GM19240 (cell line): ENCODE data around the gene RAB3GAP2.
"Not testable (repeated sequence)": the region's sequence is repeated elsewhere in the genome, so short reads cannot be mapped to it uniquely, and the experiment has no call there.

Source experiments
- DNase-seq: peaks from one replicate; pipeline ENCODE4 v3.0.0; 2011; ENCODE audit warnings: low spot score; ENCODE audit not compliant: insufficient read length

RAB3GAP2 gene

DNA sequence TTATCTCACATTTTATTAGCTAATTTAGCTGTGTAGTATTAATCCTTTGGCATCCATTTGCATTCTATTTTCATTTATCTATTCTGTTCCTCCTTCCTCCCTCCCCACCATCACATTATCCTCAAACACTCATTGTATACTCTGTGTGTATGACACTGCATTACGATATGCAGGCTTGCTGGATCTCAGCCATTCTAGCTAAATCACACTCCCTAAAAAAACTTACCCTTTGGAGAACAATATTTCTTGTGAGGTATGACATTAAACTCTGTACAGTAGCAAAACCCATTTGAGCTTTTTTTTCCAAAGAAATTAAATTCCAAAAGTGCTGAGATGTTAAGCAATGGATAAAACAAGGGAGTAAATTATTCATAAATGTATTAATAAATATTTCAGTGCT is 11.4 kb upstream of the RAB3GAP2 start:
- DNase-seq: no peak

- DNase-seq: no peak
Observed at GRCh38 chr1:220281159-220281574, 8.9 kb upstream of the RAB3GAP2 start.

DNA sequence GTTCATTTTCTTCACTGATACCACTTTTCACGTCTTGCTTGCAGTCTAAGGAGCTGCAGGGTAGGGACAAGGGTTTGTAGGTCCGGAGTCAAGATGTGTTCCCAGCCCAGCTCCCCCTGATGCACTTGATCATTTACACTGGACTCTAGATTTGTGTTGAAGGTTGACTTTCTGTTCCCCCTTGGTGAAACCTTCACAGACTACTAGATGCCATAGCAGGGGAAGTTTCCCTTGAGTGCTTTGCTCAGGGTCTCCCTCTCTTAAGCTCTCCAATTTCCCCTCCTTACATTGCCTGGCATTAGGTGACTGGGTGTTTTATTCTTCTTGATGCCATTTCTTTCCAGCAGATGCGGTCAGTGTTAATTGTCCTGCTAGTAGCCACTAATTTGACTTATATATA is 8.0 kb upstream of the RAB3GAP2 start:
- no peak for DNase-seq

- no peak for DNase-seq
Observed at GRCh38 chr1:220278991-220279390, 6.7 kb upstream of the RAB3GAP2 start.

- no peak for DNase-seq
Observed at GRCh38 chr1:220275430-220275829, 3.2 kb upstream of the RAB3GAP2 start.

DNA sequence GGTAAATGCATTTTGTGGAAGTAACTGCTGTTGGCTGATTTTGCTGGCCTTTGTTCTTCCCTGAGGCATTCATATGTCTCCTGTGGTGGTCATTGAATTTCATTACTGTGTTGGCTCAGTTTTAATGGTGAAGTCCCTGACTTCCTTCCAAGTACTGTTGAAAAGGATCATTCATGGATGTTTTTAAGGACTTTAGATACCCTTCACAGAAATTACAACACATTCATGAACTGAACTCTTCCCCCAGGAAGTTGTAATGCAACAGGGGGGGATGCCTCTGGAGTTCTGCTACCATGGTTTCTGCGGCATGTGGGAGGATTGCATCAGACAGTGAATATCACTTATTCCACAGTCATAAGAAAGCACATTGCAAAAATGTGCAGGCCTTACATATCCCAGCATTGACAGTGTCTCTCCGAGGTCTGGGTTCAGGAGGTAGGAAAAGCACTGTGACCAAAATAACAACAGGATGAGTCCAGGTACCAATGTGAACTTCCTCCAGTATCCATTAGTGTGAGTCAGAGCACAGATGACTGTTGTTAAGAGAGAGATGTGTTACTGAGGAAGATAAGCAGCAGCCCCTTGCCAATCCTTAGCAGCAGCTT is 2.1 kb upstream of the RAB3GAP2 start:
- DNase-seq: no peak

- DNase-seq: no peak
Observed at GRCh38 chr1:220272841-220273090, 513 bp upstream of the RAB3GAP2 start.

- no peak for DNase-seq
Observed at GRCh38 chr1:220271706-220272046, 577 bp downstream of the RAB3GAP2 start.

- no peak for DNase-seq
Observed at GRCh38 chr1:220269036-220269435, 3.2 kb downstream of the RAB3GAP2 start.

DNA sequence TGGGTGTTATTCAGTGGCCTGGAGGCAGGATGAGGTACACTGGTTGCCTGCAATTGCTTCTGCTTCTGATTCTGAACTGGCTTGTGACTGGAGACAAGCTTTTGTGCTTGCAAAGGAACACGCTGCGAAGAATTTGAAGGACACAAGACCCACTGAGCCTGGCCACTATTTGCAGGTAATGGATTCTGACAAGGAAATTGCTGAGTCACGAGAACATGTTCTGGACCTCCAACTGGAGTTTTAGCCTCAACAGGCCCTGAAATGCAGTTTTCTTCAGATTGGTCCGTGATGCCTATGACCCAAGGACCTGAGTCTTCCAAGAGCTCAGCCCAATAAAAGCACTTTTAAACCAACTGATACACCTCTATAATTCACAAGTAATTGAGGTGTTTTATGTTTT is 4.6 kb downstream of the RAB3GAP2 start:
- no peak for DNase-seq

GRCh38 chr1:220260228-220260627 is 12.0 kb downstream of the RAB3GAP2 start:
- not testable (repeated sequence) for DNase-seq

DNA sequence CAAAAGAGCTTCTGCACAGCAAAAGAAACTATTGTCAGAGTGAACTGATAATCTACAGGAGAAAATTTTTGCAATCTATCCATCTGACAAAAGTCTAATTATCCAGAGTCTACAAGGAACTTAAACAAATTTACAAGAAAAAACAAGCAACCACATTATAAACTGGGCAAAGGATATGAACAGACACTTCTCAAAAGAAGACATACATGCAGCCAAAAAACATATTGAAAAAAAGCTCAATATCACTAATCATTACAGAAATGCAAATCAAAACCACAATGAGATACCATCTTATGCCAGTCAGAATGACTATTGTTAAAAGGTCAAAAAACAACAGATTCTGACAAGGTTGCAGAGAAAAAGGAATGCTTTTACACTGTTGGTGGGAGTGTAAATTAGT is 12.5 kb downstream of the RAB3GAP2 start:
- DNase-seq: not testable (repeated sequence)

DNA sequence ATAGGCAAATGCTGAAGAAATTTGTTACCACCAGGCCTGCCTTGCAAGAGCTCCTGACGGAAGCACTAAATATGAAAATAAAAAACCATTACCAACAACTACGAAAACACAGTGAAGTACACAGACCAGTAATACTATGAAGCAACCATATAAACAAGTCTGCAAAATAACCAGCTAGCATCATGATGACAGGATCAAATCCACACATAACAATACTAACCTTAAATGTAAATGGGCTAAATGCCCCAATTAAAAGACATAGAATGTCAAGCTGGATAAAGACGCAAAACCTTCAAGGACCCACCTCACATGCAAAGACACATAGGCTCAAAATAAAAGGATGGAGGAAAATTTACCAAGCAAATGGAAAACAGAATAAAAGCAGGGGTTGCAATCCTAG is 16.1 kb downstream of the RAB3GAP2 start:
- not testable (repeated sequence) for DNase-seq

DNA sequence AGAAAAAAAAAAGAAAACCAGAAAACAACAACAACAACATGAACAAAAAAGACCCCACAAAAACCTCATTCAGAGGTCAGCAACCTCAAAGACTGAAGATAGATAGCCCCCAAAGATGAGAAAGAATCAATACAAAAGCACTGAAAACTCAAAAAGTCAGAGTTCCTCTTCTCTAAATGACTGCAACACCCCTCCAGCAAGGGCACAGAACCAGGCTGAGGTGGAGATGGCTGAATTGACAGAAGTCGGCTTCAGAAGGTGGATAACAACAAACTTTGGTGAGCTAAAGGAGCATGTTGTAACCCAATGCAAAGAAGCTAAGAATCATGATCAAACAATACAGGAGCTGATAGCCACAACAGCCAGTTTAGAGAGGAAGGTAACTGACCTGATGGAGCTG is 17.0 kb downstream of the RAB3GAP2 start:
- no peak for DNase-seq

DNA sequence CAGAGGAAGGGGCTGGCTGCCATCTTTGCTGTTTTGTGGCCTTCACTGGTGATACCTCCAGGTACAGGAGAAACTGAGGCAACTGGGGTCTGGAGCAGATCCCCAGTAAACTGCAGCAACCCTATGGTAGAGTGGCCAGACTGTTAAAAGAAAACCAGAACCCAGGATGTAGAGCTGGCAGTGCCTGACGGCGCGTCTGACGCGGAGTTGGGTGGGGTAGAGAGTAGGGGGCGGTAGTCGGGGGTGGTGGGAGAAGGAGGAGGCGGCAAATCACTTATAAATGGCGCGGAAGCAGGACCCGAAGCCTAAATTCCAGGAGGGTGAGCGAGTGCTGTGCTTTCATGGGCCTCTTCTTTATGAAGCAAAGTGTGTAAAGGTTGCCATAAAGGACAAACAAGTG is 19.0 kb downstream of the RAB3GAP2 start:
- DNase-seq: not testable (repeated sequence)

DNA sequence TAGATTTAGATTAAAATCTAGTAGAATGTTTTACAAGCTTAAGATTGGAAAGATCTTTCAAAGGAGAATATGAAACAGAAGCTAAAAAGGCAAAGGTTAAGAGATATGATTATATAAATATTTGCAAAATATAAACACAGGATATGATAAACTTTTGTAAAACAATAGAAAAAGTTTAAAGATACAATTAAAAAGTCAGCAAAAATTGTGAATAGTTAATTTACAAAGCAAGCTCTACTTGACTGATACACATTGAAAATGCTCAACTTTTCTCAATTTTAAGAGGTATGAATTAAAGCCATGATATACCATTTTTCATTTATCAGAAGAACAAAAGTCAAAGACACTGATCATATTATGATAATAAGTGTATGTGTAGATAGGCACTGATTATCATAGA is 21.0 kb downstream of the RAB3GAP2 start:
- no peak for DNase-seq

DNA sequence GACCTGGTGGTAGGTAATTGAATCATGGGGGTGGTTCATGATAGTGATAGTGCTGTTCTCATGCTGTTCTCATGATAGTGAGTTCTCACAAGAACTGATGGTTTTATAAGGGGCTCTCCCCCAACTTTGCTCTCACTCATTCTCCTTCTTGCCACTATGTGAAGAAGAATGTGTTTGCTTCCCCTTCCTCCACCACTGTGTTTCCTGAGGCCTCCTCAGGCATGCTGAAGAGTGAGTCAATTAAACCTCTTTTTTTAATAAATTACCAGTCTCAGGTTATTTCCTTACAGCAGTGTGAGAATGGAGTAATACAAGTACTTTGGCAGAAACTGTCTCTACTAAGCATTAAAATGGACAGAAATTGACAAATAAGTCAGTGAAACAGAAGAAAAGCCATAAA is 21.6 kb downstream of the RAB3GAP2 start:
- no peak for DNase-seq

GRCh38 chr1:220249522-220249921 is 22.7 kb downstream of the RAB3GAP2 start:
- no peak for DNase-seq

GRCh38 chr1:220248715-220249265 is 23.5 kb downstream of the RAB3GAP2 start:
- DNase-seq: not testable (repeated sequence)

DNA sequence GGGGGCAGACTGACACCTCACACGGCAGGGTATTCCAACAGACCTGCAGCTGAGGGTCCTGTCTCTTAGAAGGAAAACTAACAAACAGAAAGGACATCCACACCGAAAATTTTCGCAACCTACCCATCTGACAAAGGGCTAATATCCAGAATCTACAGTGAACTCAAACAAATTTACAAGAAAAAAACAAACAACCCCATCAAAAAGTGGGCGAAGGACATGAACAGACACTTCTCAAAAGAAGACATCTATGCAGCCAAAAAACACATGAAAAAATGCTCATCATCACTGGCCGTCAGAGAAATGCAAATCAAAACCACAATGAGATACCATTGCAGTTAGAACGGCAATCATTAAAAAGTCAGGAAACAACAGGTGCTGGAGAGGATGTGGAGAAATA is 26.4 kb downstream of the RAB3GAP2 start:
- DNase-seq: not testable (repeated sequence)

GRCh38 chr1:220243947-220244346 is 28.3 kb downstream of the RAB3GAP2 start:
- no peak for DNase-seq

GRCh38 chr1:220241072-220241663 is 31.1 kb downstream of the RAB3GAP2 start:
- no peak for DNase-seq

- DNase-seq: no peak
Observed at GRCh38 chr1:220239966-220240365, 32.3 kb downstream of the RAB3GAP2 start.

- DNase-seq: no peak
Observed at GRCh38 chr1:220239213-220239612, 33.0 kb downstream of the RAB3GAP2 start.
